CD4-positive, alpha-beta T cell treated with Interleukin-4 for 1 hour (primary cell): ENCODE data around the gene HAUS1.
"Not testable (repeated sequence)": the region's sequence is repeated elsewhere in the genome, so short reads cannot be mapped to it uniquely, and the experiment has no call there.

Experiments used
- DNase-seq, 2 donors: peaks; one replicate each; pipeline ENCODE4 v3.0.0-alpha.2; 2020 to 2022

Gene HAUS1

GRCh38 chr18:46158499-46158898 lies 54.3 kb downstream of the HAUS1 start:
- DNase-seq, result no peak

DNA sequence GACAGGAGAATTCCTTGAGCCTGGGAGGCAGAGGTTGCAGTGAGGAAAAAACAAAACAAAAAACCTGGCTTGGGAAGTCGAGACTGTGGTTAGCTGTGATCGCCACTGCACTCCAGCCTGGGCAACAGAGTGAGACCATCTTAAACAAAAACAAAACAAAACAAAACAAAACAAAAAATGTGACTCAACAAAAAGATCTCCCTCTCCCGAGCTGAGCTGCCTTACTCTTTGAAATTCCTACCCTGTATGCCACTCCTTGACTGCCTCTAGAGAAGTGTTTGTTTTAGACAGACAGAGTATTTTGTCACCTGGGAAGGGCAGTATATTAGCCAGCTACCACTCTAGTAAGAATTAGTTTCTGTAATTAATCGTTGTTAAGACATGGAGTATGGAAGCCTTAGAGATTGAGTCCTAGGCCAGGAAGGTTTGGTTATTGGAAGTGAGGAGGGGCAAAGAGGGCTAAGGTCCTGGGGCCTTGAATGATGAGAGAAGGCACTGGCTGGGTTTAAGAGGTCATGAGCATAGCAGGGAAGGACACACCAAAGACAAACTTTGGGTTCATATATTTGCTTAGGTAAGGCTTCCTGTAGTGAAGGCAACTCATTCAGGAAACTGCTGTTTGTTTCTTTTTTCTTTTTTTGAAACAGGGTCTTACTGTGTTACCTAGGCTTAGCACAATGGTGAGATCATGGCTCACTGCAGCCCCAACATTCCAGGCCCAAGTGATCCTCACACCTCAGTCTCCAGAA lies 56.0 kb downstream of the HAUS1 start:
- DNase-seq, result no peak

- DNase-seq, result not testable (repeated sequence)
These were observed 56.7 kb downstream of the HAUS1 start for GRCh38 chr18:46160840-46161239.

DNA sequence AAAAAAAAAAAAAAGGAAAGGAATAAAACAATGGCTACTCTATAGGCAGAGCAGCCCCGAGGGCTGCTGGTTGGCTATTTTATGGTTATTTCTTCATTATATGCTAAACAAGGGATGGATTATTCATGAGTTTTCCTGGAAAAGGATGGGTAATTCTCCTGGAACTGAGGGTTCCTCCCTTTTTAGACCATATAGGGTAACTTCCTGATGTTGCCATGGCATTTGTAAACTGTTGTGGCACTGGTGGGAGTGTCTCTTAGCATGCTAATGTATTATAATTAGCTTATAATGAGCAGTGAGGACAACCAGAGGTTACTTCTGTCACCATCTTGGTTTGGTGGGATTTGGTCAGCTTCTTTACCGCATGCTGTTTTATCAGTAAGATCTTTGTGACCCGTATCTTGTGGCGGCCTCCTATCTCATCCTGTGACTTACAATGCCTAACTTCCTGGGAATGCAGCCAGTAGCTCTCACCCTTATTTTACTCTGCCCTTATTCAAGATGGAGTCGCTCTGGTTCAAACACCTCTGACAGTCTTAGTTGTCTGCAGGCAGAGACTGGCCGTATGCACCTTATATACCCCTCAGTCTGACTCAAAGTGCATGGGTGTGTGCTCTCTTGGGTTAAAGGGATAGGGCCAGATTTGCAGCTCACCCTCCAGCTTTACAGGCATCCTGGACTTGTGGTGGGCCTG lies 57.7 kb downstream of the HAUS1 start:
- no peak for DNase-seq

- no peak for DNase-seq
These were observed 58.9 kb downstream of the HAUS1 start for GRCh38 chr18:46163091-46163490.

DNA sequence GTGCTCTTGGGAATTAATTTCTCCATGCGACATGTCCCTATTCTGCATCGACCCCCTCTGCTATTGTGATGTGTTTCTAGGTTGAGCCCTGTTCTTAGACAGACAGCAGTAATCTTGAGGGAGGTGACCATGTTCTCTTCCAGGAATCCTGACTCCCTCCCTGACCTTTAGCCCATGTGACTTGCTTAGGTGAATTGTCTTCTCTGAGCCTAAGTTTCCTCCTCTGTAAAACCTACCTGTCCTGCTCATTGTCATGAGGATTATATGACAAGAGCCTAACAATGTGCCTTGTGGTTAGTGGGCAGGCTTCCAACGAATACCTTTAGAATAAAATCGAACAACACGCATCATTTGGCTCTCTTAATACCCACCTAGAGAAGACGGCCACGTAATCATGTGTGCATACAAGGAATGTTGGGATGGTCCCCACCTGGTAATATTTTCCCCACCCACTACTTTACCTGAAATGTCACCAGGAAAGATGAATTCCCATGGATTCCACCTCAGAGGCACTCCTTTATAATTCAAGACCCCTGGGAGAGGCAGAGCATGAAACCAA lies 59.8 kb downstream of the HAUS1 start:
- no peak for DNase-seq

GRCh38 chr18:46164502-46164901 lies 60.3 kb downstream of the HAUS1 start:
- DNase-seq, result not testable (repeated sequence)

DNA sequence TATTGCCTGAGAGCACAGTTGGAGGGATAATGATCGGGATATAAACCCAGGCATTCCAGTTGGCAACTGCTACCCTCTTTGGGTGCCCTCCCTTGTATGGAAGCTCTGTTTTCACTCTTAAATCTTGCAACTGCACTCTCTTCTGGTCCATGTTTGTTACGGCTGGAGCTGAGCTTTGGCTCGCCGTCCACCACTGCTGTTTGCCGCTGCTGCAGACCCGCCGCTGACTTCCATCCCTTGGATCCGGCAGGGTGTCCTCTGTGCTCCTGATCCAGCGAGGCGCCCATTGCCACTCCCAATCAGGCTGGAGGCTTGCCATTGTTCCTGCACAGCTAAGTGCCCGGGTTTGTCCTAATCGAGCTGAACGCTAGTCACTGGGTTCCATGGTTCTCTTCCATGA lies 60.7 kb downstream of the HAUS1 start:
- DNase-seq, result no peak

DNA sequence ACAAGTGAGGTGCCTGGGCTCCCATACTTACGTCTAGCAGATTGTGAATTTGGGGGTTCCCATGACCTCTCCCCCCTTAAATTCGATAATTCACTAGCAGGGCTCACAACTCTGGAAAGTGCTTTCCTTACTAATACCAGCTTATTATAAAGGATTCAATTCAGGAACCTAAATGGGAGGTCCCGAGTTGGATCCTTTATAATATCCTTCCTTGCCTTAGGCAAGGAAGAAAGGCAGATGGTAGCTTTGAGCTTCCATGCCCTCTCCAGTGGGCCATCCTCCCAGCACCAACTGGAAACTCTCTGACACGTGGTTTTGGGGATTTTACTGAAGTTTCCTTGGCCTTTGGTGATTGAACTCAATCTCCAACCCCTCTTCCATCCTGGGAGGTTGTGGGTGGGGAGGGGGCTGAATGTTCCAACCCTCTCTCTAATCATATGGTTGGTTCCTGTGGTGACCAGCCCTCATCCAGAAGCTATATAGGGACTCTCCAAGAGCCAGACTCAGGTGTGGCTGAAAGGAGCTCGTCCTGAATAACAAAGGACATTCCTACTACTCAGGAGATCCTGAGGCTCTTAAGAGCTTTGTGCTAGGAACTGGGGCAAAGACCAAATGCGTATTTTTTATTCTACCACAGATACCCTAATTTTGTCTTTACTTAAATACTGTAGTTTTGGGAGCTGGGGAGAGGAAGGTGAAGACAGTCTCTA lies 62.2 kb downstream of the HAUS1 start:
- DNase-seq, result no peak

GRCh38 chr18:46167971-46168370 lies 63.8 kb downstream of the HAUS1 start:
- peak; percentile 21 to 79 for DNase-seq

DNA sequence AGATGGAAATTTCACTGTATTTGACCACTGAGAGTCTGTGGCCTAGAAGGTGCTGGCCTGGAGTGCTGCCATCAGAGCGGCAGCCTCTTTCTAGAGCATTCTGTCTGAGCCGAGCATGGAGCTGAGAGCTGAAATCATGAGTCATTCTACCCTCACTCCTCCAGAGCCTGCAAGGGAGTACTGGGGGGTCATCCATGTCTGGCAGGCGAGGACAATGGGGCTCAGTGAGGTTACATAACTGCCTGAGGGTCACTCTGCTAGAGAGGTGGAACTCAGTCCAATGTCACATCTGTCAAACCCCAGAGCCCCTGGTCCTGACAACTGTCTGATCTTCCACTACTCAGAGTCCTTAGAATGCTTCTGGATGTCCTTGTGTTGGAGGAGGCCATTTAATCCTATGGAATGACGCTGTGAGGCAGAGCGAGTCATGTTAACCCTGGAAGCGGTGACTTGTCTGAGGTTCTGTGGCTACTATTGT lies 65.3 kb downstream of the HAUS1 start:
- no peak for DNase-seq

DNA sequence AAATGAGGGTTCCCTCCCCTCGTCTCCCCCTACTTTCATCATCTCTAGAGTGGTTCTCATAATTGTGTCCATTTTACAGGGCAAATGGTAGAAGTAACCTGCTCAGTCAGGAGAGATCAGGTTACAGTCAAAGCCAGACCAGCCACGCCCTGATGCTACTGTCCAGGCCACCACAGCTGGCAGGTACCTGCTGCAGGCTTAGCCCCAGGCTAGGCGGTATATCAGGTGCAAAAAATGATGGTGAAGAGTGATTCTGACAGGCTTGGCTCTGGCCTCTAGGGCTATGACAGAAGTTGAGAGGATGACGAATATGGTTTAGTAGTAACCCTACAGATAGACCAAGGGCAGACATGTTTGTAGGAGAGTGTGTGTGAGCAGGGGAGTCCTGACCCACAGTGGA lies 67.1 kb downstream of the HAUS1 start:
- no peak for DNase-seq

GRCh38 chr18:46173393-46174341 lies 69.5 kb downstream of the HAUS1 start:
- peak; percentile 94 for DNase-seq

GRCh38 chr18:46174342-46175041 lies 70.3 kb downstream of the HAUS1 start:
- DNase-seq, result peak; percentile 15 to 35

- DNase-seq, result no peak
These were observed 71.8 kb downstream of the HAUS1 start for GRCh38 chr18:46176001-46176400.
